Effector CD4-positive, alpha-beta T cell (primary cell): ENCODE data around the gene PTPRM.

Experiments
- DNase-seq: peaks from one replicate; pipeline ENCODE4 v3.0.0-alpha.2; 2020

The PTPRM gene

GRCh38 chr18:8257851-8258434 lies 690.8 kb downstream of the PTPRM start:
- DNase-seq, result no peak

GRCh38 chr18:8260319-8260718 lies 693.2 kb downstream of the PTPRM start:
- DNase-seq, result no peak

- DNase-seq, result no peak
These were observed 693.7 kb downstream of the PTPRM start for GRCh38 chr18:8260827-8261226.

- DNase-seq, result no peak
These were observed 694.6 kb downstream of the PTPRM start for GRCh38 chr18:8261651-8262091.

GRCh38 chr18:8262221-8262620 lies 695.1 kb downstream of the PTPRM start:
- no peak for DNase-seq

- no peak for DNase-seq
These were observed 697.0 kb downstream of the PTPRM start for GRCh38 chr18:8264116-8264515.

GRCh38 chr18:8264861-8265411 lies 697.8 kb downstream of the PTPRM start:
- no peak for DNase-seq

- DNase-seq, result no peak
These were observed 705.1 kb downstream of the PTPRM start for GRCh38 chr18:8272254-8272653.

- DNase-seq, result no peak
These were observed 707.3 kb downstream of the PTPRM start for GRCh38 chr18:8274370-8274769.

GRCh38 chr18:8276406-8276805 lies 709.3 kb downstream of the PTPRM start:
- DNase-seq, result no peak

- no peak for DNase-seq
These were observed 710.2 kb downstream of the PTPRM start for GRCh38 chr18:8277270-8277669.

GRCh38 chr18:8279346-8279745 lies 712.2 kb downstream of the PTPRM start:
- DNase-seq, result no peak

GRCh38 chr18:8279781-8280330 lies 712.7 kb downstream of the PTPRM start:
- DNase-seq, result no peak

- DNase-seq, result no peak
These were observed 716.9 kb downstream of the PTPRM start for GRCh38 chr18:8283891-8284585.

GRCh38 chr18:8286303-8286702 lies 719.2 kb downstream of the PTPRM start:
- no peak for DNase-seq

- no peak for DNase-seq
These were observed 720.2 kb downstream of the PTPRM start for GRCh38 chr18:8287196-8287885.

GRCh38 chr18:8288472-8289195 lies 721.5 kb downstream of the PTPRM start:
- DNase-seq, result no peak

GRCh38 chr18:8290435-8290834 lies 723.3 kb downstream of the PTPRM start:
- no peak for DNase-seq

- no peak for DNase-seq
These were observed 723.8 kb downstream of the PTPRM start for GRCh38 chr18:8290913-8291312.

GRCh38 chr18:8293184-8293583 lies 726.1 kb downstream of the PTPRM start:
- DNase-seq, result no peak

- DNase-seq, result no peak
These were observed 729.9 kb downstream of the PTPRM start for GRCh38 chr18:8296886-8297616.

GRCh38 chr18:8298186-8298585 lies 731.1 kb downstream of the PTPRM start:
- no peak for DNase-seq
